GM12872 (cell line): Measurements from ENCODE around the gene SLC22A23.

Experiments
- CTCF ChIP-seq: IDR thresholded peaks from 3 replicates; pipeline ENCODE4 v1.5.1; 2011; ENCODE audit warnings: low read depth, mild to moderate bottlenecking, low read length, moderate library complexity; ENCODE audit not compliant: insufficient read depth

The SLC22A23 gene

DNA sequence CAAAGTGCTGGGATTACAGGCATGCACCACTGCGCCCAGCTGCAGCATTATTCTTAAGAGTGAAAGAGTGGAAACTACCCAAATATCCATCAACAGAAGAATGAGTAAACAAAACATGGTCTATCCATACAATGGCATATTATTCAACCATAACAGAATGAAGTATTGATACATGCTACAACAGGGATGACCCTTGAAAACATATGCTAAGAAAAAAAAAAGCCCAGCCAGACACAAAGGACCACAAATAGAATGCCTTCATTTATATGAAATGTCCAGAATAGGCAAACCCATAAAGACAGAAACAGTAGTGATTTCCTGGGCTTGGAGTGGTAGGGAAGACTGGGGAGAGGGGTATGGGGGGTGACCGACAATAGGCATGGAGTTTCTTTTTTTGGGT, 236.5 kb downstream of the SLC22A23 start:
- TF ChIP-seq CTCF = no peak
